GM21737 (cell line): ENCODE data around the gene MEN1.

Experiments used
- ATAC-seq: cut with Tn5 transposase; IDR thresholded peaks from one replicate; pipeline ENCODE4 v1.9.1; 2021; ENCODE audit warnings: mild to moderate bottlenecking, moderate library complexity; ENCODE audit not compliant: unreplicated experiment

Gene MEN1

GRCh38 chr11:64803158-64803845 lies 7.0 kb downstream of the MEN1 start, which contains the start of gene MAP4K2:
Gene MAP4K2, minus strand, starts transcription at chr11:64803214. Its CDS starts 65 bp downstream, at chr11:64803149.
- peak; percentile 60 for ATAC-seq

- ATAC-seq: peak; percentile 21
Measured at GRCh38 chr11:64802370-64803157, 7.8 kb downstream of the MEN1 start.

- ATAC-seq: no peak
Measured at GRCh38 chr11:64801561-64802369, 8.6 kb downstream of the MEN1 start.

- ATAC-seq: no peak
Measured at GRCh38 chr11:64801158-64801464, 9.2 kb downstream of the MEN1 start.

GRCh38 chr11:64800303-64801157 lies 9.8 kb downstream of the MEN1 start:
- ATAC-seq: no peak

- no peak for ATAC-seq
Measured at GRCh38 chr11:64799623-64800302, 10.6 kb downstream of the MEN1 start.

- ATAC-seq: no peak
Measured at GRCh38 chr11:64799256-64799622, 11.1 kb downstream of the MEN1 start.

- no peak for ATAC-seq
Measured at GRCh38 chr11:64796757-64797541, 13.4 kb downstream of the MEN1 start.

- no peak for ATAC-seq
Measured at GRCh38 chr11:64796047-64796756, 14.1 kb downstream of the MEN1 start.

- no peak for ATAC-seq
Measured at GRCh38 chr11:64794526-64794925, 15.8 kb downstream of the MEN1 start.

- no peak for ATAC-seq
Measured at GRCh38 chr11:64793271-64794160, 16.8 kb downstream of the MEN1 start.

GRCh38 chr11:64792482-64792881 lies 17.9 kb downstream of the MEN1 start:
- no peak for ATAC-seq

- ATAC-seq: no peak
Measured at GRCh38 chr11:64791781-64792291, 18.5 kb downstream of the MEN1 start.

GRCh38 chr11:64790205-64791095 lies 19.9 kb downstream of the MEN1 start:
- no peak for ATAC-seq

- no peak for ATAC-seq
Measured at GRCh38 chr11:64789331-64790204, 20.8 kb downstream of the MEN1 start.
